Suppressor macrophage (primary cell): ENCODE measurements around the gene UBA3.
A peak's percentile ranks its signal among the peaks of the same experiment; 100 is the strongest.

Source experiments
- DNase-seq, 4 experiments: peaks; one replicate each; pipeline ENCODE4 v3.0.0-alpha.2; 2020 to 2022

UBA3 gene

DNA sequence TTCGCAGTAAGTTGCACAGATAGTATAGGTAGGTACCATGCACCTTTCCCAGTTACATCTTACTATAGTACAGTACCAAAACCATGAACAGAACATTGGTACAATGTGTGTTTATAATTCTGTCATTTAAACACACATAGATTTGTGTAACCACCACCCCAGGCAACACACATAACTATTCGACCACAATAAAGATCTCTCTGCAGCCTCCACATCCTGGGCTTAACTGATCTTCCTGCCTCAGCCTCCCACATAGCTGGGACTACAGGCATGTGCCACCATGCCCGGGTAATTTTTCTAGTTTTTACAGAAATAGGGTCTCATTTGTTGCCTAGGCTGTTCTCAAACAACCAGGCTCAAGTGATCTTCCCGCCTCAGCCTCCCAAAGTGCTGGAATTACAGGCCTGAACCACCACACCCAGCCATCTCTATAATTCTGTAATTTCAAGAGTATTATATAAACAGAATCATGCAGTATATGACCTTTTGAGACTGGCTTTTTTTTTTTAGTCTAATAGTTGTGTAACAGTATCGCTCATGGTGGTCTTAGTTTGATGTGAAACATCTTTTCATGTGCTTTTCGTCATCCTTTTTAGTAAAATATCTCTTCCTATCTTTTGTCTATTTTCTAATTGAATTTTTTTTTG, 14.7 kb downstream of the UBA3 start:
- DNase-seq = no peak

DNA sequence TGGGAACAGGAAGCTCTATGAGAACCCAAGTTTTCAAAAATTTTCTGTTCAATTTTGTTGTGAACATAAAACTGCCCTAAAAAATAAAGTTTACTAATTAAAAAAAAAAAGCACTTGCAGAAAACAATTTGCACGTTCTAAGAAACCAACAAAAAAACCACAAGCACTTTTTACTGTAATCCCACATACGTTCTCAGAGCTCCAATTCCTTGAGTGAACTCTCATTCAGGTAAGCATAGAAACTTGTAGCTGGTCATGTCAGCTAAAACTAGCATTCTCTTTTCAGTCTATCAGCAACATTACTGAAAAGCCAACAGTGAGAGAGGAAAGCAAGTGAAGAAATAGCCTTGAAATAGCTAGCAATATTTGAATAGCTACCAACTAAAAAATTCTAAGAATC, 16.5 kb downstream of the UBA3 start:
- DNase-seq = no peak

DNA sequence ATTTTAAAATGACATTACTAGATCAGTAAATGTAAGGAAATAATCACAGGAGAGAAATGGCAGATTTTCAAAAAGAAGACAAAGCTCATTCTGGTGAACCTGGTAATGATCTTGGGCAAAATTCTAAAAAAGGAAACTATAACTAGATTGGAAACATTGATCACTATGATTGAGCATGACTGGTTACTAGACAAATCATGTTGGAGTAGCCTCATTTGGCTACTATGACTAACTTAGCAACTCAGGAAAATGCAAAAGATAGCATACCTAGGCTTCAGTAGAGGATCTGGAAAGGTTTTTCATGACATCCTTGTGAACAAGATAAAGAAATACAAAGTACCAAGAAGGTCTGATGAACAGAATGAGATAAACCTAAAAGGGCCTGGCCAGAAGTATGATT, 20.5 kb downstream of the UBA3 start:
- no peak for DNase-seq

DNA sequence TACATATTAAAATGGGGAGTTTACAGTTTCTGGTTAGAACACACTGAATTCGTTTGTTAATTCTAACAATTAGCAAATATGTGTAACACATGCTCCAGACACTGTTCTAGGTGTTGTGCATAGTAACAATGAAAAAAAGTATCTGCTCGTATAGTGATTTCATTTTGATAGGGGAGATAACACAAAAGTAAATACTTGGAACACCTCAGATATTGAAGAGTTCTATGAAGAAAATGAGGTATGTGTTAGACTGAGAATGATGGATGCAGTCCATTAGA, 21.3 kb downstream of the UBA3 start:
- DNase-seq = no peak

DNA sequence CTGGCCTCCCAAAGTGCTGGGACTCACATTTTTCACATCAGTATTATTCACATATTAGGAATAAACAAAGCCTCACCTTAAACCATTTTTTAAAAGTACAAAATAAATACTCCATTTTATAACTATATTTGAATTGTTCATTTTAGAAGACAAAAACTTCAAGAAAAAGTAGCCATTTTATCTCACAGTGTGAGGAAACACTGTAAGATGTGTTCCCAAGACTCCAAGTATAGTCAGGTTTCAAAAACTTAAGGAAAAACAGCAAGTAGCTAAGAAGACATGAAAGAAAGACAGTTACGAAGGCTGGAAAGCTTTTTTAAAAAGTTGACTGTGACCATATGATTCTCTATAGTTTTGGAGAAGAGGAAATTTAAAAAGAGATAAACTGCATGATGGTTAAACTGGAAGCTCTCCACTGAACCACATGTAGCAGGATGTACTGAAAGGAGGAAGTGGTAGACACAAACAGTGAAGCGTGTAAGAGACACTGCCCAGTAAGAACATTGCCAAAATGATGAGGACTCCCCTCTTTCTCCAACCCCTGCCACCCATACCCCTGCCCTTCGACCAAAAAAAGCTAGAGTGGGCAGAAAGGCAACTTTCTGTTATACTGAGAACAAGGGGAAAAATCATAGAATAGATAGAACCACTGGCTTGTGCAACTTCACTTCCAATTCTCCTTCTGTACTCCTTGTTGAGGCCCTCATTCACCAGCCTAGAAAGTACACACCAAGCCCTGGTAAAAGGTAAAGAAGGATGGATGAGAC, 21.8 kb downstream of the UBA3 start:
- DNase-seq = peak in 3 of 4 experiments; percentile 16 to 55 (median 49)

DNA sequence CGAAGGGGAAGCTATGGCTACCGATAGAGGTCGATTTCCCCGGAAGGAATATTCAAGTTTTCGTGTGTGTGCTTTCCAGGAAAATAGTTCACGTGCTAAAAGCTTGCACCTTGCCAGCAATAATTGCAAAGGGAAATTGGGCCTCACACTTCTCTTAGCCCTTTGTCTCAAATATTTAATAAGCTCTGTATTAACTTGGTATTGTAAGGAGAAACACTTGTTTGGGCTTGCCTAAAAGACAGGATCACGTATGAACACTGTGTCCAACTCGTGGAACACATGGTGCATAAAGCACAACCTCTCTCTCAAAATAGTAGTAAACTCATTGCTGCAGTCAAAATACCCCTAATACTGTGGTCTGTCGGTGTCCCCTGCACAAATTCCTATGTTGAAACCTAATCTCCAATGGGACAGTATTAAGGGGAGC, 27.7 kb downstream of the UBA3 start:
- DNase-seq = no peak

DNA sequence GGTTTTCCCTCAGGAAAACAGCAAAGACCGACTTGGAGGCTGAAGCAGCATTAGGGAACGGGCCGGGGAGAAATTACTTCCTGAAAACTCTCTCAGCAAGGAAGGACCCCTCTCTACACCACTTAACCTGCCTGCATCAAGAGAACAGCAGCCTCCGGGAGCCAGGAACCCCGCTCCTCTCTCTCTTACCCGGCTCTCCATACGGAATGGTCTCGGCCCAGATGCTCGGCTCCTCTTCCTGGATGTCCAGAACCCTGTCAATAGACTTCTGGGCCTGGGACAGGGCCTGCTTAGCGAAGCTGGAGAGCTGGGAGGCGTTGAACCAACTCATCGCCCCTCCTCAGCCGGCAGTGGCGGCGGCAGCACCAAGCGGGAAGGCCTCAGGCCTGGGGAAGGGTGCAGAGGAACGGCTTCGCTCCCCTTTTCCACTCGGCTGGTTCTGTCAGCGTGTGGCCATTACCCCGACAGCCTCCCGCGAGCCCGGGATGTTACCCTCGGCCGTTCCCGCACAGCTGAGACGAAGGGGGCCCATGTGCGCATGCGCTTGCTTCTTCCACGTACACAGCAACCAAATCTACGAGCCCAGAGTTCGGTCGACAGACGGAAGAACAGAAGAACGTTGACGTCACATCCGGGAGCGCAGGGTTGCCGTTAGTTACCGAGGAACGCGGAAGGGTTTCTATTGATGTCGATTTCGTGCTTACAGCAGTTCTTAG, 28.3 kb downstream of the UBA3 start, which contains the start of gene TMF1:
Gene TMF1 (minus strand): TSS at position 578 of the 716 bp plus-strand sequence. CDS start 247 bp downstream, at position 331.
- peak; percentile 99 to 100 (median 99) for DNase-seq

DNA sequence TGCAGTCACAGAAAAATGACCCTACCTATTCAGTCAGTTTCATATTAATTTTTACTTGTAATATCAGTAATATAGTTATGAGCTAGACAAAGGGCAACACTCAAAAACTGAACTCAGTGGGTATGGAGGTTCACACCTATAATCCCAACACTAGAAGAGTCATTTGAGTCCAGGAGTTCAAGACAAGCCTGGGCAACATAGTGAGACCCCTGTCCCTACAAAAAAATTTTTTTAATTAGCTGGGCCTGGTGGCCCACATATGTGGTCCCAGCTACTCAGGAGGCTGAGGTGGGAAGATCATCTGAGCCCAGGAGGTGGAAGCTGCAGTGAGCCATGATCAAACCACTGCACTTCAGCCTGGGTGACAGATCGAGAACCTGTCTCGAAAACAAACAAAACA, 31.2 kb downstream of the UBA3 start:
- no peak for DNase-seq

DNA sequence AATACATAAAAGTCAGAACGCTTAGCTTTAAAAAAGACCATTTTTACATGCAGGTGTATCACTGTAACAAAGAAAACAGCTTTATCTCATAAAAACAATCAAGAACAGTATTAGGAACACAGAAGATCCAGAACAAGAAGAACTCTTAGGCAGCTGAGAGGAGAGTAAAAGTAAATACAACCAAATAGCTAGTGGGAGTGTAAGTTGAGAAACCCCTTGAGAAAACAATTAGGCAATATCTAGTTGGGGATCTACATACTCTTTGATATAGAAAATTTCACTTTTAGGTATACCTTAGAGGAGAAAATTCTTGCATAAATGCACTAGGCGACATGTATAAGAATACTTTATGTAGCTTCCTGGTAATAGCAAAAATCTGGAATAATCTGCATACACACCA, 35.6 kb downstream of the UBA3 start:
- no peak for DNase-seq

DNA sequence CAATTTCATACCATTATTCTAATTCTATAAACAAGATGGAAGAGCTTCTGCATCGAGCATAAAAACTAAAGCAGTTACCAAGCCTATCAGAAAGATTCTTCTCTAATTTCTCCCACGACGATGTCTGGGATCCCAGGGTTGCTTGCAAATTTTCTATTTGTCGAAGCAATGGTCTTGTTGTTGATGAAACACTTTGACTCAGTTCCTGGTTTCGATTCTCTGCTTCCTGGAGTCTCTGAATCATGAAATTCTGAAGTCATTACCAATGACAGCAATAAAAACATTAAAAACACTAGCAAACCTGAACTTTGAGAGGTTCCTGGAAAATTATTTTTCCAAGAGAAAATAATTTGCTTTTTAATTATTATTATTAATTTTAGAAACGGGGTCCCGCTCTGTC, 46.7 kb downstream of the UBA3 start:
- DNase-seq = peak; percentile 76 to 91 (median 82)

DNA sequence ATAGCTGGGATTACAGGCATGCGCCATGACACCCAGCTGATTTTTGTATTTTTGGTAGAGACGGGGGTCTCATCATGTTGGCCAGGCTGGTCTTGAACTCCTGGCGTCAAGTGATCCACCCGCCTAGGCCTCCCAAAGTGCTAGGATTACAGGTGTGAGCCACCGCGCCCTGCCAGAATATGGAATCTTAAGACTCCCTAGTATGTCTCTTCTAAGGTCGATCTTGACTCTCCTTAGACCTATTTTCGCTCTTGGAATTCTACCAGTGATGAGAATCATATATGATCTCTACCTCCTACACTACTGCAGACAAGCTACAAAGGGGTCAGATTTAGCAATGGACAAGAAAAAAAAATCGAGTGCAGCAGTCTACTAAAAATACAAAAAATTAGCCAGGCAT, 47.4 kb downstream of the UBA3 start:
- DNase-seq = no peak

DNA sequence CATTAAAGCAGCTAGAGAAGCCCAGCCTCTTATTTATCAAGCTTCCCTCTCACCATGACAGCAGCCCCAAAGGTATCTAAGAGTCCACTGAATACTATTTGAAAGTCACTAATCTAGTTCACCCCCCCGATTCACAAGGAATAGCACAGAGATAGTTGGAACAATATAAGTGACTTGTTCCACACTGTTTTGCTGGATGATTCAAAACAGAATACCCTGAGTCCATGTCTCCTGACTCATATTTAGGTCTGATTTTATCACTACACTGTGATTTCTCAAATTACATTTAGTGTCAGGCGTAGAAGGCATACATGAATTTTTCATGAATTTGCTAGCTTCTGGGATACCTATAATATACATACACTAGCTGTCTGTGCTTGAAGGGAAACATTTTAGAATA, 48.0 kb downstream of the UBA3 start:
- DNase-seq = no peak

DNA sequence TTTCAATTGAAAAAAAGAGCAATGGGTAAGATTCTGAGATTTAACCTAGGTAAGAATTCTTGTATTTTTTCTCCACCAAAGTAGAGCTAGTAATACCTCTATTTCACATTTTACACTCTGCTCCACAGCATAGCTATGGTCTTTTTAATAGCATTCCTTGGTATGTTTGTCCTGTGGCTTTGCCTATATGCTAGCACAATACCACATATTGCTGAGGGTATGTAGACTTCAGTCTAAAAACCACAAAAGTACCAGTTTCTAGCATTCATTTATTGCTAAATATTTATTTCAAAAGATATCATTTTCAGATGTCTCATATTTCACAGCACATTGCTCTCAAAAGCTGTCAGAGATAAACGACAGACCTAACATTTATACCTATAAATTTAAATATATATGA, 48.5 kb downstream of the UBA3 start:
- DNase-seq = no peak

DNA sequence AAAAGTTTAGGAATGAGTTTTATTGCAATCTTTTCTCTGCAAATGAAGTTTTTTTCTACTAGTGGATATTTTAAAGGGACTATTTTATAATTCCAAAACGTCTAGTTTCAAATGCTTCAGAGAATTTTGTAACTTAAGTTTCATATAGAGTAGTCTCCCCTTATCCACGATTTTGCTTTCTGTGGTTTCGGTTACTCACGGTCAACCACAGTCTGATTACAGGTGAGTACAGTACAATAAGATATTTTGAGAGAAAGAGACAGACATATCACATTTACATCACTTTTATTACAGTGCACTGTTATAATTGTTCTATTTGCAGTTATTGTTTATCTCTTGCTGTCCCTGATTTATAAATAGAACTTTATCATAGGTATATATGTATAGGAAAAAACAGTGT, 59.3 kb downstream of the UBA3 start:
- no peak for DNase-seq

DNA sequence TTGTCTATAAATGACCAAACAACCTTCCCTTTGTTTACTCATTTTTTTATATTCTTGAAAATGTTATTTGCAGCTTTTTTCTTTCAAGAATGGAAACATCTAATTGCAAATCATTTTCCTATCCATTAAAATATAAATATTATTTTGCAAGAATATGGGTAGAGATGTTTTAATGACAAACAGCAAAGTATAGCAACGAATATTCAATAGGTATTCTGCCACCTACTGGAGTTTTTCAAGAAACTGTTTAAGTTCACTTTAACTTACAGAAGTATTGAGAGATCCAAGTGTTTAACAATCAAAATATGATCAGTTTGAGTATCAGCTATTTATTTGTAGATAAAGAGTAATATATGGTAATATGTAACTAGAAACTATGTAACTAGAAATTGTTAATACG, 59.7 kb downstream of the UBA3 start:
- DNase-seq = peak in 2 of 4 experiments; percentile 10 to 33

DNA sequence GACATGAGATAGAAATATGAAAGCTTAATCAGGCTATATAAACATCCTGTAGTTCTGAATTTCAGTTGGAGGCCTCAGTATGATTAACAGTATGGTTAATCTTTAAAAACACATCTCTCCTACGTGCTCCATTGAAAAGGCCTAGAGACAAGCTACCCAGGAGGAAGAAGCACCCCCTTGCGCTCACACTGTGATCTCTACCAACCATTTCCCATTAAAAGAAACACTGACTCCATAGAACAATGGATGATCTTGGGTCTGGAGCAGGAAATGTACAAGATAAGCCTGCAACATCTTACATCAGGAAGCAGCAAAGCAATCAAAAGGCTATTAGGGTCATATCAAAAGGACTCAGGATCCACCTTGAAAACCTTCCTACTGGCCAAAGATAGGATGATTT, 63.3 kb downstream of the UBA3 start:
- DNase-seq = no peak

DNA sequence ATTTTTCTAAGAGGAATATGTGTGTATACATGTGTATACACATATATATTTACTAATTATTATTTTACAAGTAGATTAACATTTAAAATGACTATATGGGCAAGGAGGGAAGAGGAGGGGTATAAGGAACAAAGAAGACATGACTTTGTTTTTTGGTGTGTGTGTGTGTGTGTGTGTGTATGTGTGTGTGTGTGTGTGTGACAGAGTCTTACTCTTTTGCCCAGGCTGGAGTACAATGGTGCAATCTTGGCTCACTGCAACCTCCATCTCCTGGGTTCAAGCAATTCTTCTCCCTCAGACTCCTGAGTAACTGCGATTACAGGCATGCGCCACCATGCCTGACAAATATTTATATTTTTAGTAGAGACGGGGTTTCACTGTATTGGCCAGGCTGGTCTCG, 64.1 kb downstream of the UBA3 start:
- DNase-seq = no peak

DNA sequence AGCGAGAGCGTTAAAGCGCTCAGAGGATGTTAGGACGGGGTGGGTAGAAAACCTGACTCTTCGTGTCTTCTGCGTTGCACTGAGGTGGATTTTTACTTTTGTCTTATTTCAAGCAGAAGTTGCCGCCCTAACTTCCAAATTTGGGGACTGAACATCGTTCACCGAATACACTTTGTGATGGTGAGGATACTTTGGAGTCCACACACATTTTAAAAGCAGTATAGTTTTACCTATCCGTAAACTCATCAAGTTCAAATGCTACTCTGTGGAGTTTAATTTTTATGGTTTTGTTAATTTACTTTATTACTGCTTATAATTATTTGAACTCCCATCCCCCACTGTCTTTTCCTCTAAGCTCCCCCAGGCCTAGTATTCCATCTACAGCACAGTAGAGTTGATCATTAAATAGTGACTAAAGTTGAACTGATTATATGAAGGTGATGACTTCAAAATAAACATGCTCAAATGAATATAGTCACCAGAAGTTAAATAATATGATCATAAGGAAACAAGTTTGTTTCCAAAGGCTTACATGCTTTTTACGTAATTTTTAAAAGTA, 66.1 kb downstream of the UBA3 start:
- DNase-seq = no peak

DNA sequence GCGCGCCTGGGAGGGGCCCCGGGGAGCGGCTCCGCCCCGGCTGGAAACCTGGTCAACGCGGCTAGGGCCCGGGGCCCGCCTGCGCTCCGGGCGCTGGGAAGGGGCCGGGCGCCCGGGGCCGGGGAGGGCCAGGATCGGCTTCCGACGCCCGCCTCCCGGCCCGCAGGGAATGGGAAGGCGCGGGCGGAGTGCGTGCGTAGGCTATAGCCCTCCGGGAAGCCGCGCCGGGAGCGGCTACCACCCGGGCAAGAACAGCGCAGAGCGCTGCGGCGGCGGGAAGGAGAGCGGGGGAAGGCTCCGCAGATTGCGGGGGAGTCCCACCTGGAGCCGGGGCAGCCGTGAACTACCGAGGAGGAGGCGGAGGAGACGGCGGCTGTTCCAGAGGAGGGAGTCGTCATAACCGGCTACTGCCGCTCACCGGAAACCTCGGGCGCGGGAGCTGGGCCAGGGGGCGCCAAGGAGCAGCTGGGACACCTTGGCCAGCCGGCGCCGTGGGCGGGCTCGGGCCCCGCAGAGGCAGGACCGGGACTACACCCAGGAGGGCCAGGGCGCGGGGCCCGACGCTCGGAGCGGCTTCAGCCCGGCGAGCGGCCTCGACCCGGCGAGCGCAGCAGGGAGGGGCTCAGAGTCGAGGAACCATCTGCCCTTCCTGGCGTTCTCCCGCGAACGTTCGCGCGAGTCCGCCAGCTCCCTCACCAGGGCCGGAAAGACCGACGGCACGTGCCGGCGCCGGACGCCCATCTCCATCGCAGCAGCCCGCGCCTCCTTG, 66.7 kb downstream of the UBA3 start, which contains the start of gene EOGT:
Gene EOGT (minus strand): TSS at position 432 of the 769 bp plus-strand sequence. CDS start 3,838 bp downstream, outside the sequence.
- DNase-seq = peak; percentile 80 to 95 (median 88)

DNA sequence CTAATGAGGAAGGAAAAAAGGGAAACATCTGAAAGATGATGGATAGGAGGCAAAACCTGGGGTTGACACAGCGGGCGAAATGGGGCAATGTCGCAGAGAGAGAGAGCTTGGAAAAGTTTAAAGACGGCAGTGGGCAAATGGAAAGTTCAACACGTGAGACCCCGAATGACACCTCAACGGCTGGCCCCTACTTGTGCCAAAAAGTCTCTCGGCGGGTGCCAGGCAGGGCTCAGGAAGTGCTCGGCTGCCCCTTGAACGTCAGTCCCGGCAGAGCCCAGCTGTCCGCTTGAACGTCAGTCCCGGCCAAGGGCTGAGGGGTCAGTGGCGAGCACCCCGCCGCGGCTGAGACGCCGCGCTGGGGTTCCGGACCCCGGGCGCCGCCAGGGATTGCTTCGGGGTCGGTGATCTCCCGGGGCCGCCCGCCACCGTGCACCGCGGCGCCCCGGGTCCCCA, 67.3 kb downstream of the UBA3 start:
- peak in 2 of 4 experiments; percentile 59 to 67 for DNase-seq

DNA sequence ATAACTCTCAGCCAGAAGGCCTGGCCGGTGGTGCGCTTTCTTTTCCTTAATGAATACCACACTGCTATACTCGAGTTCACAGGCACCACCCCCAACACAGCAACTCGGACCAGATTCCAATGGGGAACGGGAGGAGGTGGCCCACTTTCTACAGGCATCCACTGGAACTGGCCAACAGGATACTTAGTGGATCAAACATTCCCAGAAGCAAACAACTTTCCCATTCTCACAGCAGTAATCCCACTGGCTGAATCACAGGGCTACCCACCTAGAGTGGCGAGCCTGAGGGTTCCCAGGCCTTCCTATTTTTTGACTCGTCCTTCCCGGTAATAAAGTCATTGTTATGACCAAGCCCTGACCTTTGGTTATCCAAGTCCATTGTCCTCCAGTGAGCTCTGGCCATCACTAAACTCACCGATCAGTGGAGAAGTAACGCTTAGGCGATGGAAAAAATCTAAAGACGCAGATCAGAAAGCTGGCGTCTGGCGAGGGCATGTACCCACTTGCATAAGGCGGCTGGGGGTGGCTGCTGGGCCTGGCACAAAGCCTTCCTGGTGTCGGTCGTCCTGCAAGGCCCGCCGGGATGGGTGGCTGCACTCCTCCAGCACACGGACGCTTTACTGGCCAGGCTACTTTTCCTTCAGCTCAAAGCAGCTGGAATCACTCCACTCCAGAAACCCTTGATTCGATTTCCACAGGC, 67.9 kb downstream of the UBA3 start:
- no peak for DNase-seq
